GM21360 (cell line): ENCODE results near the gene CDC42BPA.
A peak's percentile ranks its signal among the peaks of the same experiment; 100 is the strongest.
"Not testable (repeated sequence)": the region's sequence is repeated elsewhere in the genome, so short reads cannot be mapped to it uniquely, and the experiment has no call there.

Source experiments
- ATAC-seq: cut with Tn5 transposase; IDR thresholded peaks from one replicate; pipeline ENCODE4 v1.9.1; 2021; ENCODE audit warnings: mild to moderate bottlenecking, moderate library complexity; ENCODE audit not compliant: unreplicated experiment

Gene CDC42BPA

GRCh38 chr1:227140376-227140775, 177.9 kb downstream of the CDC42BPA start:
- no peak for ATAC-seq

- no peak for ATAC-seq
Measured at GRCh38 chr1:227136210-227136820, 182.0 kb downstream of the CDC42BPA start.

- ATAC-seq = no peak
Measured at GRCh38 chr1:227134686-227135314, 183.5 kb downstream of the CDC42BPA start.

- not testable (repeated sequence) for ATAC-seq
Measured at GRCh38 chr1:227132695-227133094, 185.6 kb downstream of the CDC42BPA start.

- no peak for ATAC-seq
Measured at GRCh38 chr1:227131193-227131592, 187.1 kb downstream of the CDC42BPA start.

- peak; percentile 71 for ATAC-seq
Measured at GRCh38 chr1:227127891-227128290, 190.4 kb downstream of the CDC42BPA start.

GRCh38 chr1:227125929-227126545, 192.3 kb downstream of the CDC42BPA start:
- ATAC-seq = no peak

- ATAC-seq = no peak
Measured at GRCh38 chr1:227124473-227124872, 193.8 kb downstream of the CDC42BPA start.

GRCh38 chr1:227120826-227121225, 197.5 kb downstream of the CDC42BPA start:
- no peak for ATAC-seq

- ATAC-seq = no peak
Measured at GRCh38 chr1:227112538-227112937, 205.8 kb downstream of the CDC42BPA start.

- no peak for ATAC-seq
Measured at GRCh38 chr1:227111782-227112181, 206.5 kb downstream of the CDC42BPA start.

- not testable (repeated sequence) for ATAC-seq
Measured at GRCh38 chr1:227105291-227105690, 213.0 kb downstream of the CDC42BPA start.

GRCh38 chr1:227102056-227102455, 216.2 kb downstream of the CDC42BPA start:
- ATAC-seq = no peak

GRCh38 chr1:227094249-227094966, 223.9 kb downstream of the CDC42BPA start:
- no peak for ATAC-seq

- ATAC-seq = no peak
Measured at GRCh38 chr1:227093309-227093708, 225.0 kb downstream of the CDC42BPA start.

- ATAC-seq = no peak
Measured at GRCh38 chr1:227092069-227092468, 226.2 kb downstream of the CDC42BPA start.

GRCh38 chr1:227086636-227087035, 231.7 kb downstream of the CDC42BPA start:
- ATAC-seq = no peak

- ATAC-seq = no peak
Measured at GRCh38 chr1:227082999-227083746, 235.1 kb downstream of the CDC42BPA start.

GRCh38 chr1:227077783-227078182, 240.5 kb downstream of the CDC42BPA start:
- ATAC-seq = no peak

- no peak for ATAC-seq
Measured at GRCh38 chr1:227073786-227074185, 244.5 kb downstream of the CDC42BPA start.

- no peak for ATAC-seq
Measured at GRCh38 chr1:227072991-227073390, 245.3 kb downstream of the CDC42BPA start.
